ENCODE data around the gene RENBP.

The RENBP gene

DNA sequence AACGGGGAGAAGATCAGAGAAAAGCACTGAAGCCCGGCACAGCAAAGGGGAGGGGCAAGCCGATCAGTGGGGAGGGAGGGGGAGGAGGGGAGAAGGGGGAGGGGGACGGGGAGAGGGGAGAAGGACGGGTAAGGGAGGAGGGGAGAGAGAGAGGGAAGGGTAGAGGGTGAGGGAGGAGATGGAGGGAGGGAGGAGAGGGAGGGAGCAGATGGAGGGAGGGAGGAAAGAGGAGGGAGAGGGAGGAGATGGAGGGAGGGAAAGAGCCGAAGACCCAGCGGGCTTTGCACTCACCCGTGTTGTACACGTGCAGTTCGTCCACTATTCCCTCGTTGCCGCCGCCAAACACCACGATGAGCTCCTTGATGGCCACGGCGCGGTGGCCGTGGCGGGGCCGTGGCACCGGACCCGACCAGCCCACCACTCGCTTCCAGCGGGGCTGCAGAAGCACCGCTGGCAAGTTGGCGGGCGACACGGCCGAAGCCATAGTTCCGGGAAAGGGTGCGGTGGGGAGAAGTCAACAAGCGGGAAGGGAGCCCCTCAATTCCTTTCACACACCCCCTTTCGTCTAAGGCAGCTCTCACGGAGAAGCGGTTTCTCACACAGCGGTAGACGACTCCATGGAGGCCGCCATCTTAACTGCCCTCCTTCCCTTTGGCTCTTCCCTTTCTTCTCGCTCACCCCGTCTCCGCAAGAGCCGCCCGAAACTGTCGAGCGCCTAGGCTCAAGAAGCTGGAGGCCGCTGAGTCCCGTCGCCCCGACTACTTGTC is 26.1 kb upstream of the RENBP start:
- DNase-seq: peak; percentile 43

DNA sequence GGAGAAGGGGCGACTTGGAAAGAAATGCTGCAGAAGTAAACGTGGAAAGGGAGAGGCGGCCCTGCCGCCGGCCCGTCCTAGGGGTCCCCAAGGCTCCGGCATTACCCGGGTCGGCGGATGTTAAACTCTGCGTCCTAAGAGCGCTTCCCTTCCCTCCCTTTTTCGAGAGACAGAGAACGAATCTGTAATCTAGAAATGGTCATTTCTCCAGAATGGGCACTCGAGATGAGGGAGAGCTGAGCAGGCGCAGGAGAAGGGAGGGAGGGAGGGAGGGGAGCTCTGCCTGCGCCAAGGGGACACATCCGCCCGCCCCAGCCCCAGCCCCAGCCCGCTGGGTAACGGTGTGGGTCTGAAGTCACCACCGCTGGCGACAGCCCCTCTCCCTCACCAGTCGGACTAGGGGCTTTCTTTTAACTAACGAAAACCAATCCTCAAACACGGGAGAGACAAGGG is 25.5 kb upstream of the RENBP start:
- DNase-seq: no peak

DNA sequence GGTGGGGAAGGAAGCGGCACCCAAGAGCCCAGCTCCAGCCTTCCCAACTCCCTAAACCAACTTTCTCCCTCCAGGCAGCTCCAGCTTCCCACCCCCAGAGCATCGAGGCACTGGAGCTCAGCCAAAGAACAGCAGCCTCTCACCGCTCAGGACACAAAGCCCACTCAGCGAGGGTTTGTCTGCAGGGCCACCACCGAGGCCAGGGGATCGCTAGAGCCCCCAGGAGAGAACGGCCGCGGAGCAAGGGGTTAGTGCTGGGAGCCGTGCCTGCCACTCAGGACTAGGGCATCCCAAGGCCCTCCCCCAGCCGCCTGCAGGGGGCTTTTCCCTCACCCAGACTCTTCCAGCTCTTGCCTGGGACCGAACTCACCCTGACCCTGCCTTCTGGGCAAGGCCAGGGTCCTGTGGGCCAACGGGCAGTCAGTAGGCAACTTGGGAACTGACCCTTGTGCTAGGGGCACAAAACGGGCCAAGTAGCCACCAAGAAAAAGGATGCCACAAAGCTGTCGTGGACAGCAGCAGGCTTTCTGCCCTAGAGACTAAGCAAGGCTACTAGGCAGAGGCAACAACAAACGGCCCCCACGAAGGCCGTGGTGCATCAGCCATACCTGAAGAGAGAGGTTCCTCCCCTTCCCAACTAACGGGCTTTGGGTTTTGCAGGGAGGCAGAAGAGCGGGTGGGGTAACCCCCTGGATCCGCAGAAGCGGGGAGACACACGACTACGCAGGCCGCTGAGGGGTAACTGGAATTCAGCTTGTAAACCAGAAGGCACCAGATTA is 24.9 kb upstream of the RENBP start:
- no peak for DNase-seq

DNA sequence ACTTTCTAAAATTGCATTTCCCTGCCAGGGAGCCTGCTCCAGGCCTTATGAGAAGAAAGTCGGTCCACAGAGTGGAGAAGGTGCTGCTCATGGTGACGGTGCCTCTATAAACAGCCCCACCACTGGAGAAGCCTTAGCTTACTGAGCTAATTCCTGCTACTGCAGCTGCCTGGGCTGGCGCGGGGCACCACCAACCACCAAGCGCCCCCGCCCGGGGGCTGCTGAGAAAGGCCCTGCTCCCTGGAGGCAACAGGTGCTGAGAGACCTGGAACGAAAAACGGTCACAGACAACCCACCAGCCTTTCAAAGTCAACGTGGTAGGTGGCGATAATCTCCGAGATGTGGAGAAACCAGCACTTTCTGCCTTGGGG is 24.3 kb upstream of the RENBP start:
- no peak for DNase-seq

DNA sequence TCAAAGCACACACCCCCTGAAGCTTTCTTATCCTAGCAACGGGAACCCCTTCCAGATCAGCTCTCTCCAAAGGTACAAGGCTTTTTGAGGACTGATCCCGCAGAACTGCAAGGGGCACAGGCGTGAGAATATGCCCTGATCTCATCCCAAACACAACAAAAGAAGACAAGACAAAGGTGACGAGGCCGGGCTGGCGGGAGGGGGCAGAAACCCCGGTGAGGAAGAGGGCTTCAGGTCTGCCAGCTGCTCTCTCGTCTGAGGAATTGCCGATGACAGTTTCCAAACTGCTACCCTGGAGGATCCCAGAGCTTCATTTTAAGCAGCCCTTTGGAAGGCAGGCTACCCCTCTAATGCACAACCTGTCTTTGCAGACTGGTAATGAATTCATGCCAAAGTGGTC is 23.8 kb upstream of the RENBP start:
- DNase-seq: peak; percentile 27

- DNase-seq: no peak
Observed at GRCh38 chrX:153967536-153968224, 23.2 kb upstream of the RENBP start.

DNA sequence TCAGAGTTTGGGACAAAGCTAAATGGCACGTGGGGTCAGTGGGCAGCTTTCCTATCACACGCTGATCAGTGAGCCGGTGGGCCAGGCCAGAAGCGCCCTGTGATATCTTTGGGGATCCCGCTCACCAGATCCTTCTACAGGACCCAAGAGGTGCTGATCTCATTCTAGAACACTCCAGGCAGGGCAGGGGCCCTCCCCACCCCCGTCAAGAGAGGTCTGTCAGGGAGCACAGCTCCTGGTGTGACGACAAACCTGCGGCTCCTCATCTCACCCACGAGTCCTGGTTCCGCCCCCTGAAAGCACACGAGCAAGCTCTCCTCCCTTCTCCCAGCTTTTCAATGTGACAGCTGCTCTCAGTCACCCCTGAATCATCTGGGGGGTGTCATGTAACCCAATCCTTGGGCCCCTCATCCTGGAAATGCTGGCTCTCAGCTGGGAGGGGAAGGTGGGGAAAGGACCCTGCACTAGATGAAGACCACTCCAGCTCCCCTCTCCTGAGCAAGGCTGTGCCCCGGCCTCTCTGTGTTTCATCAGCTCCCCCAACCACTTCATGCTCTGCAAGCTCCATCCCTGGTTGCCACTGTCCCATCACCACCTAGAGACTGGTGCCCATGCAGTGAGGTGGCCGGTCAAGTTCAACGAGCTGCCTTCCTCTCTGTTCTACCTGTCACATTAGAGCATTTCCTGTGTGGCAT is 22.5 kb upstream of the RENBP start:
- DNase-seq: no peak

DNA sequence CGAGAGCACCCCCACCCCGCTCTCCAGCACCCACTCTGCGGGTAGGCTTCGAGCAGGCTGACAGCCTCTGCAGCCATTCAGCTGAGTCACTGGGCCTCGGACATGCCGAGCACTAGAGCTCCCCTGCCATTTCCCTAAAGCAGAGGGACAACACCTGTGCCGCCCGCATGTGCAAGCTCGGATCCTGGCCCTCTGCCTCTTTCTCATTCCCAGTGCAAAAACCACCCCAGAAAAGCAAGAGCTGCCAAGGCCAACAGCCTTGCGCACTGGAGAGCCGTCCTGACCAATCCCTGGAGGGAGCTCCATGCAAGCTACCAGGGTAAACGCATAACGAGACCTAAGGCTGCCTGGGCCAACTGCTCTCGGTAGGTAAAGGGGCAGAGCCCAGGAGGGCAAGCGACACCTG is 21.8 kb upstream of the RENBP start:
- no peak for DNase-seq

GRCh38 chrX:153965406-153965805 is 21.0 kb upstream of the RENBP start:
- no peak for DNase-seq

DNA sequence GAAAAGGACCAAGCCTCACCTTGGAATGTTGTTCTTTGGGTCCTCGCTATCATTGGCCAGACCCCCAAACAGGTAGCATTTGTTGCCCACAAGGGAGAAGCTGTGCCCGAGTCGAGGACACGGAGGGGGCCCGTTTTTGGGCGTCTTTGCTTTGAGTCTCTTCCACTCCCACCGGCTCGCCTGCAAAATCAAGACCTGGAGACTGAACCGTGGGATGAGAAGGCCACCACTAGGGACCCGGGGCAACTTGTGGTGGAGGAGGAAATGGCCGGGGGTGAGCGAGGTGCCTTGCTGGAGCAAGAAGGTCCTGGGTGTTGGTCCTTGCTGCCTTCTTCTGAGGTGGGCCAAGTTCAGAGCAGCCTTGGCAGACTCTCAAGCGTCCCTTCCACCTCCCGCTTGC is 19.7 kb upstream of the RENBP start:
- DNase-seq: no peak

DNA sequence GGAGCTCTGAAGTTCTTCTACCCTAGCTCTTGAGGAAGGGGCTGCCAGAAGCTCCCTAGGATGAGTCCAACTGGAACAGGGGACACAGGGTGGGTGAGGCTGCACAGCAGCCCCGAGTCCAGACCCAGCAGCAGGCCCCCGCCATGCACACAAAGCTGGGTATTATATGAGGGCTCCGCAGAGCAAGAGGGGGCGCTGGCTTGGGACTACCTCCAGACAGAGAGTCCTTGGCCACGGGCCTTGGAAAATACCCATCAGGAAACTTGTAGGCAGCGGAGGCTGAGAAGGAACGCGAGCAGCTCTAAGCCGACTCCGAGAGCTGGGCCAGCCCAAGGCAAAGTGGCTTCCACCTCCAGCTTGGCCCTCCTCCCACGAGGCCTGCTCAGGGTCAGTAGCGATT is 19.1 kb upstream of the RENBP start:
- no peak for DNase-seq

DNA sequence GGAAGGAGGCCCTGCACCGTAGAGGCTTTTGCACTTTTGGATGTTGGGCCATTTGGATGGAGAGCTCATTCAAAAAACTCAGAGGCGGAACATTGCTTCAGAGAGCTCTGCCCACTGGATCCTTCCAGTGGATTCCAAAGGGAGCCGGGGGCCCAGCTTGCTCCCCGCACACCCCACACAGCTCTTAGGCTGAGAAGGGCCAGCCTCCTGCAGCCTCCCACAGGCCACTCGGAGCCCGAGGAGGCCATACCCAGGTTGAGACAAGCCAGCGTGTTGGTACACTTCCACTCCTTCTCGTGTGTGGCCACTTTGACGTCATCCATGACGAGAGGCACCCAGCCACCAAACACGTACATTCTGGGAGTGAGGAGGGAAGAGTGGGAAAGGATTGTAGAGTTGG is 16.8 kb upstream of the RENBP start:
- no peak for DNase-seq

DNA sequence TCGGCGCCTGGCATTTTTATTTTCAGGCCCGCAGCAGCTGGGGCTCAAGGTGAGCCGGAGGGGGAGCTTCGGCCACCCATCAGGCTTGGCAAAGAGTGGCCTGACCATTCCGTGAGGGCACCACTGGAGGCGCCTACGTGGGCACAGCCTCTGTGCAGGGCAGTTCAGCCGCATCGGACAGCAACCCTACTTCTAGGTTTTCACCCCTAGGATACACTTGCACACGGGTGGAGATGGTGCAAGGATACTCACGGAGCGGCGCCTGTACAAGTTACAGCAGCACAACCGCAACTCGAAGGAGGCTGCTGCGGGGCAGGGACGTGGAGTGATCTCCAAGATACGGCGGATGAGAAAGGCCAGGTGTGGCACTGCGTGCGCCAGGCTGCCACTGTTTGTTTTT is 16.3 kb upstream of the RENBP start:
- DNase-seq: no peak

GRCh38 chrX:153960077-153960476 is 15.6 kb upstream of the RENBP start:
- DNase-seq: no peak

DNA sequence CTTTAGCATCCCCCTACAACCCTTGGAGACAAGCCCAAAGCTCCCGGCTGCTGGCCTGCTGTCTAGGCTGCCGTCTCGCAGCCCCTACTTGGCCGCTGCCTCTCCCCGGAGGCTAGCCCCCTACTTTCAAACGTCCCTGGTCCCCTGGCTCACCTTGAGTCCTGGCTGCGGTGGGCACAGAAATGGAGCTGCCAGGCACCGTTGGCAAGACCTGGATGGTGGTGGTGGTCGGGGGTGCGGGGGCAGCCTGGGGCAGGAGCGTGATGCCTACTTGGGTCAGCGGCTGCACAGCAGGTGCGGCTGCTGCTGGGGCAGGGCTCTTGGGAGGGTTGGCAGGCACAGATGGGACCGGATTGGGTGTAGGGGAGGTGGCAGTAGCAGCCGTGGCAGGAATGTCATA is 15.2 kb upstream of the RENBP start:
- no peak for DNase-seq

GRCh38 chrX:153958605-153959004 is 14.2 kb upstream of the RENBP start:
- no peak for DNase-seq

DNA sequence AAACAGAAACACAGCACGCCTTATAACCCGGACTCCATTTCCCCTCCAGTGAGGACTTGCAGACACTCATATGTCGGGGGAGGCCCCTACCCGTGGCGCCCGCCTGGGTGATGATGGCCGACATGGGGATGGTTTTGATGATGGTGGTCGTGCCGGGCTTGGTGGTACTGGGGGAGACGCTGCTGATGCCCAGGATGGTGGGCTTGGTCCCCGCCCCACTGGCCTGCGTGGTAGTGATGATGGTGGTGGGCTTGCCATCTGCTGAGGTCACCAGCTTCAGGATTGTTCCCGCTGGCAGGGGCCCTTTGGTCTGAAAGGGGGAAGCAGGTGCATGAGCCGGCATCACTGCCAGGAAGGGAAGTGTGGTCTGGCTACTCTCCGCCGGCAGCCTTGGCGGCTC is 12.8 kb upstream of the RENBP start:
- DNase-seq: no peak

DNA sequence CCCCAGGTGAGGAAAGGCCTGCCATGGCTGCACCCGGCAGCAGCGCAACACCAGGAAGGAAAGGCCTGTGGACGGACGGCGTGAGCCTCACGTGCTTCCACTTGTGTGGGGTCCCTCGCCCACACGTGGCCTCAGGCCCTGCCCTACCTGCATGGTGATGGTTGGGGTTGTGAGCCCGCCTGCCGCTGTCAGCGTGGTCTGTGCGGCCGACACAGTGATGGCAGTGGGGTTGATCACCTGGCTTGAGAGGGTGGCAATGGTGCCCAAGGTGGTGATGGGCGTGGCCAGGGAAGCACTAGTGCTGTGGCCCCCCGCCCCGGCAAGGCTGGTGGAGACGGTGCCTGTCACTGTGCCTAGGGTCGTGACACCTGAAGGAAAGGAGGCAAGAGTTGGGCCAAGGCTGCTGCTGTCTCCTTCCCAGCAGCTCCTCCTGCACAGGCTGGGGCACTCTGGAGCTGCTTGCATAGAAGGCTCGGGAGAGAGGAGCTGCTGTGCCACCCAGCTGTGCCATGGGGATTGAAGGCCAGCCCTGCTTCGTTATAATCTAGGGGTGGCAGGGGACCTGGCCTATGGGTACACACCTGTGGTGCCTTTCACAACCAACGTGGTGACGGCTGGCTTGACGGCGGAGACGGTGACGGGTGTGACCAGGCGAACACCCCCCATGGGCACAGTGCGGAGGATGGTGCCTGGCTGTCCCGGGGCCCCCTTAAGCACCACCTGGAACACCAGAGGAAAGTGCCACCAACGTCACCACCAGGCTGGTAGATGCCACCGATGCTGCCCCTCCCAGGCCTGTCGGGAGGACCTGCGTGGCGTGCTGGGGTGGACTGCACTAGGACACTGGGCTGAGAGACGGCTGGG is 11.8 kb upstream of the RENBP start:
- DNase-seq: no peak

- no peak for DNase-seq
Observed at GRCh38 chrX:153955228-153955732, 10.8 kb upstream of the RENBP start.

GRCh38 chrX:153954558-153955227 is 10.2 kb upstream of the RENBP start:
- no peak for DNase-seq

GRCh38 chrX:153953892-153954557 is 9.6 kb upstream of the RENBP start:
- no peak for DNase-seq
